HepG2 (cell line): Measurements from ENCODE around the gene GYS1. TPM values are rescaled to one million over a fixed set of nuclear protein-coding genes. Genes with fewer than 3 reads are reported as not detected.
A peak's percentile ranks its signal among the peaks of the same experiment; 100 is the strongest.

Source experiments
- ADNP ChIP-seq: sonication (generic); formaldehyde crosslinking; IDR thresholded peaks from 2 replicates; pipeline ENCODE4 v1.4.0; 2020; ENCODE audit warnings: missing genetic modification reagents
- ATF5 ChIP-seq: sonication (generic); formaldehyde crosslinking; IDR thresholded peaks from 2 replicates; pipeline ENCODE4 v1.4.0; 2020; ENCODE audit warnings: mild to moderate bottlenecking, low read depth, missing genetic modification reagents
- BHLHE40 ChIP-seq: IDR thresholded peaks from 2 replicates; pipeline ENCODE4 v1.6.1; 2011; ENCODE audit warnings: low read length, improper control_type of control experiment
- CREM ChIP-seq, 2 experiments: sonication (generic) in 1 of 2; formaldehyde crosslinking in 1 of 2; IDR thresholded peaks; 2 replicates each; pipeline versions ENCODE4 v1.4.0 to v1.6.1; 2016 to 2020; ENCODE audit warnings: antibody characterized with exemption in 1 of 2, mild to moderate bottlenecking in 1 of 2, missing genetic modification reagents in 1 of 2
- FIP1L1 ChIP-seq: fragments of 200-400 bp; formaldehyde crosslinking; IDR thresholded peaks from 2 replicates; pipeline ENCODE4 v1.6.1; 2018; ENCODE audit warnings: low read depth, mild to moderate bottlenecking, low read length, moderate library complexity, borderline replicate concordance; ENCODE audit not compliant: insufficient read depth
- FOXK2 ChIP-seq: fragments of 450-650 bp; IDR thresholded peaks from 2 replicates; pipeline ENCODE4 v1.6.1; 2016
- FOXM1 ChIP-seq: sonication (generic); formaldehyde crosslinking; IDR thresholded peaks from 2 replicates; pipeline ENCODE4 v1.5.0; 2020; ENCODE audit warnings: missing genetic modification reagents
- GTF2F1 ChIP-seq: fragments of 150-350 bp; IDR thresholded peaks from 2 replicates; pipeline ENCODE4 v1.6.1; 2014; ENCODE audit warnings: low read length
- IKZF1 ChIP-seq: fragments of 450-650 bp; IDR thresholded peaks from 2 replicates; pipeline ENCODE4 v1.7.1; 2016
- NCOA5 ChIP-seq: sonication (generic); formaldehyde crosslinking; IDR thresholded peaks from 2 replicates; pipeline ENCODE4 v1.4.0; 2020; ENCODE audit warnings: missing genetic modification reagents
- NFYB ChIP-seq: sonication (generic); formaldehyde crosslinking; IDR thresholded peaks from 2 replicates; pipeline ENCODE4 v1.4.0; 2020; ENCODE audit warnings: missing genetic modification reagents
- PAF1 ChIP-seq: IDR thresholded peaks from 2 replicates; pipeline ENCODE4 v1.6.1; 2016; ENCODE audit warnings: missing genetic modification reagents, missing compliant biosample characterization
- PITX1 ChIP-seq: sonication (generic); formaldehyde crosslinking; IDR thresholded peaks from 2 replicates; pipeline ENCODE4 v1.5.1; 2020; ENCODE audit warnings: mild to moderate bottlenecking, missing genetic modification reagents
- POLR2G ChIP-seq: fragments of 200-400 bp; formaldehyde crosslinking; IDR thresholded peaks from 2 replicates; pipeline ENCODE4 v1.6.1; 2018; ENCODE audit warnings: mild to moderate bottlenecking, low read depth, low read length, moderate library complexity
- PREB ChIP-seq: sonication (generic); formaldehyde crosslinking; IDR thresholded peaks from 2 replicates; pipeline ENCODE4 v1.4.0; 2020; ENCODE audit warnings: missing genetic modification reagents
- REPIN1 ChIP-seq: sonication (generic); formaldehyde crosslinking; IDR thresholded peaks from 2 replicates; pipeline ENCODE4 v1.8.0; 2022; ENCODE audit warnings: missing genetic modification reagents, low read depth, mild to moderate bottlenecking, borderline replicate concordance
- SKI ChIP-seq: fragments of 450-650 bp; IDR thresholded peaks from one replicate; pipeline ENCODE4 v1.6.1; 2018; ENCODE audit warnings: mild to moderate bottlenecking; ENCODE audit not compliant: partially characterized antibody
- SMAD3 ChIP-seq: sonication (generic); formaldehyde crosslinking; IDR thresholded peaks from 2 replicates; pipeline ENCODE4 v1.4.0; 2020; ENCODE audit warnings: missing genetic modification reagents
- THYN1 ChIP-seq: sonication (generic); formaldehyde crosslinking; IDR thresholded peaks from 2 replicates; pipeline ENCODE4 v1.8.1; 2023; ENCODE audit warnings: low read depth, mild to moderate bottlenecking, moderate library complexity, missing genetic modification reagents, borderline replicate concordance
- ZBTB7B ChIP-seq: sonication (generic); formaldehyde crosslinking; IDR thresholded peaks from 2 replicates; pipeline ENCODE4 v1.4.0; 2020; ENCODE audit warnings: missing genetic modification reagents
- ZGPAT ChIP-seq: IDR thresholded peaks from 2 replicates; pipeline ENCODE4 v1.6.1; 2016; ENCODE audit warnings: mild to moderate bottlenecking
- ZNF205 ChIP-seq: IDR thresholded peaks from 2 replicates; pipeline ENCODE4 v1.6.1; 2018; ENCODE audit warnings: missing biosample characterization, missing genetic modification reagents
- ZNF230 ChIP-seq: sonication (generic); formaldehyde crosslinking; IDR thresholded peaks from 2 replicates; pipeline ENCODE4 v1.4.0; 2020; ENCODE audit warnings: mild to moderate bottlenecking, missing genetic modification reagents
- ZNF350 ChIP-seq: sonication (generic); formaldehyde crosslinking; IDR thresholded peaks from 2 replicates; pipeline ENCODE4 v1.4.0; 2020; ENCODE audit warnings: mild to moderate bottlenecking, low read depth, missing genetic modification reagents, borderline replicate concordance
- ZNF629 ChIP-seq: sonication (generic); formaldehyde crosslinking; conservative IDR thresholded peaks from 2 replicates; pipeline ENCODE4 v1.5.0; 2020; ENCODE audit warnings: missing genetic modification reagents
- ZNF781 ChIP-seq: sonication (generic); formaldehyde crosslinking; IDR thresholded peaks from 2 replicates; pipeline ENCODE4 v1.5.1; 2020; ENCODE audit warnings: borderline replicate concordance, mild to moderate bottlenecking, missing genetic modification reagents; ENCODE audit errors: not compliant biosample characterization
- ZNF792 ChIP-seq: IDR thresholded peaks from 2 replicates; pipeline ENCODE4 v1.6.1; 2016
- ZNF841 ChIP-seq: sonication (generic); formaldehyde crosslinking; IDR thresholded peaks from 2 replicates; pipeline ENCODE4 v1.8.1; 2023; ENCODE audit warnings: missing genetic modification reagents, borderline replicate concordance
- ZSCAN29 ChIP-seq: sonication (generic); formaldehyde crosslinking; conservative IDR thresholded peaks from 2 replicates; pipeline ENCODE4 v1.4.0; 2020; ENCODE audit warnings: mild to moderate bottlenecking, missing genetic modification reagents
- polyA plus RNA-seq, 8 experiments: library from polyadenylated mRNA; depleted of rRNA in 3 of 8; stranded (reverse) in 7 of 8; unstranded in 1 of 8; fragments of >200 nt; fragmentation: Illumina TruSeq in 4 of 8; extraction: Trizol in 4 of 8; gene quantifications; 2 replicates each; pipeline versions ENCODE4 v1.2.1 to v1.2.3, GENCODE V29; 2011 to 2016; ENCODE audit warnings: low read depth in 4 of 8, missing spikeins in 1 of 8, mixed read lengths in 1 of 8; ENCODE audit not compliant: insufficient read depth in 1 of 8
- total RNA-seq, 5 experiments: library from RNA; depleted of rRNA; stranded (reverse); fragments of >200 nt; fragmentation: Illumina TruSeq; extraction: Trizol; gene quantifications; 2 replicates each; pipeline ENCODE4 v1.2.3, GENCODE V29; 2016; ENCODE audit warnings: low read depth in 1 of 5

The GYS1 gene
- total and polyA plus RNA-seq, 2 of the 13 experiments (the other 11 are each of a cell fraction or from before 2014, with no cell fraction given): 18.4 to 42.1 TPM

- TF ChIP-seq ATF5 (CRISPR knock-in tag) (no peak), ZNF629 (CRISPR knock-in tag) (0 out of 2 replicates have a peak, but pooled peaks have one; percentile 20), ZNF350 (peak; percentile 78; the same call in 1 of the 2 replicates), THYN1 (peak; percentile 84; the same call in 1 of the 2 replicates), ZNF205 (CRISPR knock-in tag) (0 out of 2 replicates have a peak, but pooled peaks have one; percentile 37), ZSCAN29 (CRISPR knock-in tag) (peak; percentile 27; the same call in 1 of the 2 replicates), GTF2F1 (no peak), ZNF841 (CRISPR knock-in tag) (no peak), ZNF230 (CRISPR knock-in tag) (peak; percentile 82; the same call in 1 of the 2 replicates), NFYB (CRISPR knock-in tag) (peak; percentile 24; the same call in 1 of the 2 replicates), NCOA5 (CRISPR knock-in tag) (no peak), FIP1L1 (peak; percentile 50; the same call in 1 of the 2 replicates), SKI (peak; percentile 55), SMAD3 (CRISPR knock-in tag) (peak; percentile 46; the same call in 1 of the 2 replicates), PITX1 (CRISPR knock-in tag) (peak; percentile 67), BHLHE40 (peak; percentile 49), ZGPAT (CRISPR knock-in tag) (peak; percentile 89), FOXM1 (CRISPR knock-in tag) (no peak), PAF1 (CRISPR knock-in tag) (0 out of 2 replicates have a peak, but pooled peaks have one; percentile 42), ZNF792 (CRISPR knock-in tag) (peak; percentile 17; the same call in 1 of the 2 replicates), PREB (CRISPR knock-in tag) (no peak), REPIN1 (CRISPR knock-in tag) (peak; percentile 71), FOXK2 (peak; percentile 41; the same call in 1 of the 2 replicates), ADNP (CRISPR knock-in tag) (no peak), ZBTB7B (CRISPR knock-in tag) (peak; percentile 100), ZNF781 (CRISPR knock-in tag) (peak; percentile 20), IKZF1 (no peak), CREM (IDR thresholded peaks at IDR 0.05) (peak; percentile 77), CREM (CRISPR knock-in tag; IDR thresholded peaks at IDR 0.05) (no peak), POLR2G (peak; percentile 42)
These were observed 29.5 kb downstream of the GYS1 start (continued) for GRCh38 chr19:48963371-48964204.
